ENCODE data around the gene SCYGR5.
"Not testable (repeated sequence)": the region's sequence is repeated elsewhere in the genome, so short reads cannot be mapped to it uniquely, and the experiment has no call there.

The SCYGR5 gene, protein sequence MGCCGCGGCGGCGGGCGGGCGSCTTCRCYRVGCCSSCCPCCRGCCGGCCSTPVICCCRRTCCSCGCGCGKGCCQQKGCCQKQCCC
- 0 reads per million in 2 experiments for total RNA-seq

DNA sequence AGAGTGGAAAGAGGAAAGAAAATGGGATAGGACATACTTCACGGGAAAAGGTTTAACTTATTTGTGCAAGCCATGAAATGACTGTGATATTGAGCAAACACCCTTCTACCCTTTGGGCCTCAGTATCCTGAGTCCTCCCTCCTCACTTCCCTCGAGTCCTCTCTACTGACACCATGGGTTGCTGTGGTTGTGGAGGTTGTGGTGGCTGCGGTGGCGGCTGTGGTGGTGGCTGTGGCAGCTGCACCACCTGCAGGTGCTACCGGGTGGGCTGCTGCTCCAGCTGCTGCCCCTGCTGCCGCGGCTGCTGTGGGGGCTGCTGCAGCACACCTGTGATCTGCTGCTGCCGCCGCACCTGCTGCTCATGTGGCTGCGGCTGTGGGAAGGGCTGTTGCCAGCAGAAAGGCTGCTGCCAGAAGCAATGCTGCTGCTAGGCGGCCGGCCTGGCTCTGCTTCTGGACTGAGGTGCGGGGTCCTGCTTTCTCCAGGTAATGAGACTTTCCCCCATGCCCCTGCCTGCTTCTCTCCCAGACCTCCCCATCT lies at the start of gene SCYGR5:
SCYGR5 (plus strand) TSS at position 174 of the 540 bp plus-strand sequence; CDS start at position 174, 0 bp downstream.
- not testable (repeated sequence) for DNase-seq (ENCODE audit: low read depth)

DNA sequence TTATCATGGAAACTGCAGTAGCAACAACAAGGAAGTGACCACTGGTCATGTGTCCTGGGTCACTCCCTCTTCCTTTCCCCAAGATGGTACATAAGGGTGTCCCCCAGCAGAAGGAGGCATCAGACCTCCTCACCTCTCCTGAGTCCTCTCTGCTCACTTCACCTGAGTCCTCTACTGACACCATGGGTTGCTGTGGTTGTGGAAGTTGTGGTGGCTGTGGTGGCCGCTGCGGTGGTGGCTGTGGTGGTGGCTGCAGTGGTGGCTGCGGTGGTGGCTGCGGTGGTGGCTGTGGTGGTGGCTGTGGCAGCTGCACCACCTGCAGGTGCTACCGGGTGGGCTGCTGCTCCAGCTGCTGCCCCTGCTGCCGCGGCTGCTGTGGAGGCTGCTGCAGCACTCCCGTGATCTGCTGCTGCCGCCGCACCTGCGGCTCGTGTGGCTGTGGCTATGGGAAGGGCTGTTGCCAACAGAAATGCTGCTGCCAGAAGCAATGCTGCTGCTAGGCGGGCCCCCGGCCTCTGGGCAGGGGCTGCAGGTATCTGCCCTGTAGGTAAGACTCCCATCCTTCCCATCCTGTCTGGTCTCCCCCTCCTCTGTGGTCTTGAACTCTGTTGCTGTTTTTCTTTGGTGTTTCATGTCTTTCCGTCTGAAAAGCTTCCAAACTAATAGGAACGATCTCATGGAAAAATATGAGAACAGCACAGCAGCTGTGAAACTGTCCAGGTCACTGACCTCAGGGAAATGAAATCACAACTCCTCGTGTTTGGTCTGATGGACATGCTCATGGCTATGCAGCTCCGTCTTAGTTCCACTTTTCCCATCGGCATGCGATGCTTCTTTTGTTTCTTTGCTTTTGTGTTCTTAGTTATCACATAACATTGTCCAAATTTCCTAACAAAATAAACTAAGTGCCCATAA lies 49.0 kb upstream of the SCYGR5 start, which contains the start of gene SCYGR4:
SCYGR4 (plus strand) TSS at position 183 of the 915 bp plus-strand sequence; CDS start at position 183, 0 bp downstream.
- DNase-seq (ENCODE audit: low read depth): no peak

DNA sequence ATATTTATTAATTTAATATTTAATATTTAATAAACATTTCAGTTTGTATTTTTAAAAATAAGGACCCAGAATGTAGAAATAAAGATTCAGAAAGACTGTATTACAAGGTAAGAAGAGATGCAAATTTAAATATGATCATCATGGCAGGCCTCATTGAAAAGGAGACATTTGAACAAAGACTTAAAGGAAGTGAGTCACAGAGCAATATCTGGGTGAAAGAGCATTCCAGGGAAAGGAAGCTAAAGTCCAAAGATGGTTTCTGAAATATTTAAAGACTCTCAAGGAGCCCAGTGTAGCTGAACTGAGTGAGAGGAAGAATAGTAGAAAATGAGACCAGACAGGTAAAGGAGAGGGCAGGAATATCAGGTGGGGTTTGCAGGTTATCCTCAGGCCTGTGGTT lies 43.4 kb upstream of the SCYGR5 start:
- DNase-seq (ENCODE audit: low read depth): no peak

DNA sequence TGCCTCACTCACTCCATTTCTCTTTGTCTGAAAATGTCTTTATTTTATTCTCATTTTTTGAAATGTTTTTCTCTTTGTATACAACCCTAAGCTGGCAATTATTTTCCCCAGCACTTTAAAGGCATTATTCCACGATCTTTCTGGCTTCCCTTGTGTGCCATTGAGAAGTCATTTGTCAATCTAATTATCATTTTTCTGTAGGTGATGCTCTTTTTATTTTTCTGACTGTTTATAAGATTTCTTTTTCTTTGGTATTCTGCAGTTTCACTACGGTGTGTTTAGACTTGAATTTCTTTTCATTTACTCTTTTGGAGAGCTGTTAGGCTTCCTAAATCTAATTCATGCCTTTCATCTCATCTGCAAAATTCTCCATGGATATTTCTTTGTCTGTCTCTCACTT lies 41.2 kb upstream of the SCYGR5 start:
- no peak for DNase-seq (ENCODE audit: low read depth)

DNA sequence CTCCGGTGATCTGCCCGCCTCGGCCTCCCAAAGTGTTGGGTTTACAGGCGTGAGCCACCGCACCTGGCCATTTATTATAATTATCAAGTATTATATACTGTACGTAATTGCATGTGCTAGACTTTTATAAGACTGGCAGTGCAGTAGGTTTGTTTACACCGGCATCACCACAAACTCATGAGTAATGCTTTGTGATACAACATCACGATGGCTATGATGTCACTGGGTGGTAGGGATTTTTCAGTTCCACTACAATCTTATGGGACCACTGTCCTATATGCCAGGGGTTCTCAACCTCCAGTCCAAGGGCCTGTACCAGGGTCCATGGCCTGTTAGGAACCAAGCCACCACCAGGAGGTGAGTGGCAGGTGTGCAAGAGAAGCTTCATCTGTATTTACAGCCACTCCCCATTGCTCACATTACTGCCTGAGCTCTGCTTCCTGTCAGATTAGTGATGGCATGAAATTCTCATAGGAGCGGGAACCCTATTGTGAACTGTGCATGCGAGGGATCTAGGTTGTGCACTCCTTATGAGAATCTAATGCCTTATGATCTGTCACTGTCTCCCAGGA lies 39.9 kb upstream of the SCYGR5 start:
- no peak for DNase-seq (ENCODE audit: low read depth)

DNA sequence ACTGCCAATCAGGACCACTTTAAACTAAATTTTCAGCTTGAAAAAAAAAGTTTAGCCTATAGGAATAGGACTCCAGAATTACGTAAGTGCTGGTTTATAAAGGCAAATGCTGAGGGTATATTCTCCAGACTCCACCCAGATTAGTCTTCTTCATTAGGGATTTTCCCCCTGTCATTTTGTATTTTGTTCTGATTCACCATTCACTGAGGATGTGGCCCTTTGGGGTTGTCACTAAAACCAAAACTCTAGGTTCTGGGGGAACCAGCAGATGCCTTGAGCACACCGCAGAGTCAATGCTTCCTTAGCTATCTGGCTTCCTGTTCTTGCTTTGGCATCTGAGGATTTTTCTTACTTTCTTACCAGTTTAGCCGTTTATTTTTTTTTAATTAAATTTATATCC lies 38.8 kb upstream of the SCYGR5 start:
- no peak for DNase-seq (ENCODE audit: low read depth)

DNA sequence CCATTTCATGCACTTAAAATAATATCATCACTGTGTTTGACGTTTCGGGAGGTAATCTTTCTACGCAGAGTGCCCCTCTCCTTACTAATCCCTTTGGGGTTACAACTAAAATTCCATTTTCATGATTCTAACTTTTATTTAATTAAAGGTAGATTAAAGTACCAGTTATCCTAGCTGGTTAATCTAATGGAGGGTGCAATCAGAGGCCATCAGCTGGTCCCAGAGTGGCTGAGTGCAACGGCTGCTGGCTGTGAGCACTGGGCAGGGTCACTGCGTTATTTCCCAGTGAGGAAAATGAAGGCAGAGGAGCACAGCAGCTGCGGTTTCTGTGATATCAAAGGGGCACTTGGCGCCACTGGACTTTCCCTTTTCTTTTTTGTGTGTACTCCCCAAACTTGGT lies 37.2 kb upstream of the SCYGR5 start:
- no peak for DNase-seq (ENCODE audit: low read depth)

DNA sequence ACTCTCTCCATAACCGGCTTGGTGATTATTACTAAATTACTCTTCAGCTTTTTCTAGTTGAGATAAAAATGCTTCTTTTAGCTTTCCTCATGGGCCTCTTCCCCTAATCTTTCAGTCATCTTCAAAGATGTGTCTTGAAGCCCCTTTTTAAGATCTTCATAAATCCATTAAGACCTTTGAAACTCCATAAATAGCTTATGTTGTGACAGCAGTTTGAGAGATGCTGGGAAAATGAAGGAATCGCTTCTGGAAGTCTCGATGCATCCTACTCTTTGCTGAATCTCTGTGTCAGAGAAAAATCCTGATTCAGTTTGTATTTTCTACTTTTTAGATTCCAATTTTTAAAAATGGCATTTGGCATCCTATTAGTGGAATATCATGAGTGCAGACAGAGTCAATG lies 36.3 kb upstream of the SCYGR5 start:
- no peak for DNase-seq (ENCODE audit: low read depth)

DNA sequence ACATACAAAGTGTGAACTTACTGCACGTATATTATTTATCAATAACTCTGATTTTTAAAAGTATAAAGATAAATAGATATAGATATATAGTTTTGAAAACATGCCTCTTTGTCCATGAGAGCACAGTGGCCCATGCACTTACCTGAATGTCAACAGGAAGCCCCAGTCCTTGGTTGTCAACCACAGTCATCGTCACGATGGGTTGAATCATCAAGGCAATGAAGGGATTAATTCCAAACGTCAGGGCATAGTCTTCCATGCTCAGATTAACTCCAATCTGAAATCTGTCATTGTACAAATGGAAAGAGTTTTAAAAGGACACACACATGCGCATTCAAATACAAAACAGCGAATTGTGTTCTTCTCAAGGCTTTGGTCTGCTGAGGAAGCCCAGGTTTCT lies 33.8 kb upstream of the SCYGR5 start:
- DNase-seq (ENCODE audit: low read depth): no peak

DNA sequence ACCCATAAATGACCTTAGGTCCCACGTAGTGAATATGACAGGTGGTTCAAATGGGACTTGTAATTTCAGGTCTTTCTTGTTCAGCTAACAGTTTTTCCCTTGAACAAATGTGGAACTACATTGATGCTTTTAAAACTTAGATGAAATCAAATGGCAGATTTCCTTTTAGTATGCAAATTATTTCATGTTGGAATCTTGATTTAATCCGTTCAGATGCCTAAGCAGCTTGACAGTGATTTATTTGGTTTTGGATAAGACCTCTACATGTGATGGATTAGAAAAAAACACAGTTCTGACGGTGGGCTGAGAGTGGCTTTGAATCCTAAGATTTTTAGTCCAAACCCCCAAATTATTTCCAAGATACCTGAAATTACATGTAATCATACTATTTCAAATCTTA lies 32.4 kb upstream of the SCYGR5 start:
- no peak for DNase-seq (ENCODE audit: low read depth)

DNA sequence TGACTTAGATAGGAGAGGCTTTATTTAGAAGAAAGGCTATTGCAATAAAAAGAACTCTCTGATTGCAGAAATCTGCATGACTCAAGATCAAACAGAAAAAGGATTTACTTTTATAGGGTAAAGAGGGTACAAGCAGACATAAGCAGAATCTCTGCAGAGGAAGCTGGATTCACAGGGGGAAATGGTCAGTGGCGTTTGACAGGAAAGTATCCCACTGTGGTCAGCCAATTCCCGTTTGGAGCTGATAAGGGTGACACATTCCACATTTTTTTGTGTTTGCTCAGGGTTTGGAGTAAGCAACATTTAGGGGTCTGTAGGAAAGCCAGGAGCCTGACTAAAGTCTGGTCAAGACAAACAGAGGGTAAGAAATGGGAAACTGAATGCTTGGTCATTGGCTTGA lies 23.9 kb upstream of the SCYGR5 start:
- DNase-seq (ENCODE audit: low read depth): no peak

DNA sequence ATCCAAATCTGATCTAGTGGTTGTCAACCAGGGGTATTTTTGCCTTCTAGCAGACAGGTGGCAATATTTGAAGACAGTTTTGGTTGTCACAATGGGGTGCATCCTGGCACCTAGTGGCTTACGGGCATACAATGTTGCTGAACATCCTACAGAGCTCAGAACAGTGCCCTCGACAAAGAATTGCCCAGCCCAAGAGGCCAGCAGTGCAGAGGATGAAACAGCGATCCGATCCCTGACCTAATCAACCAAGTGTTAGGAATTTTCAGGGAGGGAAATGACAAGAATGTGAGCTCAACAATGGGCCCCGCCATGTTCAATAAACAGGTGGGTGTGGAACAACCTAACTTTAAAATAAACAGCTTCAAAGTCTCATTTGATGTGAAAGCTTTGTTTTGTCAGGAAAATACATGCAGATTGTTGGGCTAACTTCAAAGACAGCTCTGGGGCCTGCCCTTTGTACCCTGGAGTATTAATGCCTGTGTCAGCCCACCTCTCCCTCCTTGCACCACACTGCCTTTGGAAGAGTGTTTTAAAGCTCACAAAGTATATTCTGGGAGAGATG lies 22.5 kb upstream of the SCYGR5 start:
- no peak for DNase-seq (ENCODE audit: low read depth)

DNA sequence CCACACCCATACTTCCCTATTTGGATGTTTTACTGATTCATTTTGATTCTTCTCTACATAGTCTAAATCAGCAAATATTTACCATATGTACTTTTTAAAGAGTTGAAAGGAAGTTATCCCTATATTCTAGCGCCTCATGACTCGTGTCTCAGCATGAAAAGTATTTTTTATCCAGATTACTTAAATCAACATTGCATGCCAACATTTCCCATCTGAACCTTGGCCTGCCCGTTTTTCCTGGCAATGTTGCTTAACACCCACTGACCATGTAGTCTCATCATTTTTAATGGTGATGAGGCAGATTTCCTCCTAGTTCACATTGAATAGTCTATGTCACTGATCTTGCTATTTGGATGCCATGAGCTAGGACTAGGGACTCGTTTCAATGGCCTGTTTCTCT lies 13.2 kb upstream of the SCYGR5 start:
- no peak for DNase-seq (ENCODE audit: low read depth)

DNA sequence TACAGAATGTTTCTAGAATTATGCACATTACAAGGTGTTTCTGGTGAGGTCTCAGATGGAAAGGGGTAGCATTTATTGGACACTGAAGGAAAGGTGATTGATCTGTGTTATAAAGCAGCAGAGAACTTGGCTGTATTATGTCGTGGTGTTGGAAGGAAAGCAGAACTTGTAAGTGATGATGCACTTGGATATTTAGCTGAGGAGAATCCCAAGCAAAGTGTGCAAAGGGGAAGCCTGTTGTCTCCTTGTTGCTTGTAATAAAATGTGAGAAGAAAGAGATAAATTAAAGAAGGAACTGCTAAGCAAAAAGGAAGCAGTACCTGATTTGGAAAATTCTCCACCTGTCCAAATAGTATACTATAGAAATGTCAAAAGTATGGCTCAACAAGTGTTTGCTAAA lies 12.2 kb upstream of the SCYGR5 start:
- no peak for DNase-seq (ENCODE audit: low read depth)

DNA sequence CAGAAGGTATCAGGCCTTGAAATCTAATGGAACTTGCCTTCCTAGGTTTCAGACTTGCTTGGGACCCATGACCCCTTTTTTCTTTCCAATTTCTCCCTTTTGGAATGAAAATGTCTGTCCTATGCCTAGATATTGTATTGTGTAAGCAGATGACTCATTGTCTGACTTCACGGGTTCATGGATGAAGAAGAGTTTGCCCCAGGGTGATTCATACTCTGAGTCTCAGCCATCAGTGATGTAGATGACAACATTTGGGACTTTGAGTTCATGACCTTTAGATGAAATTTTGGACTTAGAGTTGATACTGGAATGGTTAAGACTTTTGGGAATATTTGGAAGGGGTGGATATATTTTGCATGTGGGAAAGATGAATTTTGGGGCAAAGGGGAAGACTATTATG lies 11.2 kb upstream of the SCYGR5 start:
- DNase-seq (ENCODE audit: low read depth): no peak

DNA sequence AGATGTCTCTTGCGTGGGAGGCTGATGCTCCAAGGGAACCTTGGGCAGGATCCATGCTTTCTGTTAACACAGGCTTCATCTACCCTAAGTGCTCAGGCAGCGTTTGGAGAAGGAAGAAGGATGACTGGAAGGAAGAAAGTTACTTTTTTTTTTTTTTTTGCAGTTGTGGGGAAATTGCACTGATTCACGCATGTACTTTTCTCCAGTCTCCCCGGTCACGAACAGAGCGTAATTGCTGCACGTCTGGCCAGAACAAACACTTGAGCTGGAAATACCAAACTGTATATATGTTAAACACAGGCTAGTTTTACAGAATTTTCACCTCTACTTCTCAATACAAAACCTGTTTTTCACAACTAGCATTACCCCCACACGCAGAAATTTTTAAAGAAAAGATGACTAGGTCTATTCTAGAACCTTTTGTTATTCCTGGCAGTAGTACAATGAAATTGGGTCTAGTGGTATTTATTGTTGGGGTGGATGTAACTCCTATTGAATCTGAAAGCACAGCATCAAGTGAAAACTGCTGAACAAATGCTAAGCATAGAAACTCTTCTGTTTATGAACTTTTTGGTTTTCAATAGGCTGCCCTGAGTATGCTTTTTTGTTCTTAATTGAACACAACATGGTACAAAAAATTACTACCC lies 9.3 kb upstream of the SCYGR5 start:
- no peak for DNase-seq (ENCODE audit: low read depth)

DNA sequence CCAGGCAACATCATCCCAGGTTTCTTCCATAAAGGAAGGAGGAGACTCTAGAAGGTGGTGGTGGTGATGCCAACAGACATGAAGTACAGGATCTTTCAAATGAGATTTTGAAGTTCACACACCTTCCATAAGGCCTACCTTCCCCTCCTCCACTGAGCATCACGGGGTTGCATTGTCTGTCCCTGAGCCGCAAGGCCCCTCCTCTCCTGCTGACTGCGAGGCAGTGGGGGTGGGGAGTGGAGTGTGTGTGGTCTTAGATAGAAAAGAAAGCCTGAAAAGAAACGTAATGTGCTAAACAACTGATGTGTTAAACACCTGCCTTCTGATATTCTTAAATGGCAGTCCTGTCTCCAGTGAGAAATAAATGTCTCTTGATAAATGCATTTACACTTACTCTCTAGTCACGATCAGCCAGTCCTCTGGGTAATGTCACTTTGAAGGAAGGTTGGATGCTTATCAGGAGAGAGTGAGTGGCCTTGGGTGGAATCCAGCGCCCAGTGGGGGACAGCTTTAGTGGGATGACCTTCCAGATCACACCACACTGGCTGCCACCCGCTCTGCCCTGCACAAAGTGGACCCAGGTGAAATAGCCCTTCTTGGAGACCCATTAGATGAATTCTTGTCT lies 5.5 kb upstream of the SCYGR5 start:
- DNase-seq (ENCODE audit: low read depth): no peak

DNA sequence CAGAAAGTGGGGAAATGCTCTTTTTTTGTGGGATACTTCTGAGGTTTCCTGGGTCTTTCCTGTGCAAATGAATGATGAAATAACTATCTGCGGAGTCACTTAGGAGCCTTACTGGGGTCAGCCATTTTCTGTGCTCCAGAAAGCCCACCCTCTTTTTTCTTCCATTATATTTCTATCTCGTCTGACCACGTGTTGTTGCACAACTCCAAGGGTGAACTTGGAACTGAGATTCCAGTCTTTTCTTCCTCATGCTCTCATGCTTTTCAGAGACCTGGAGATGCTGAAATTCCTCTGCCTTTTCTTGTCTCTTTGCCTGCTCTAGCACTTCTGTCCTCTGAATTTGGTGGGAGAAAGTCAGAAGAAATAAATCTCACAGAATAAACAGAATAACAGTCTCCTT lies 4.8 kb upstream of the SCYGR5 start:
- no peak for DNase-seq (ENCODE audit: low read depth)

DNA sequence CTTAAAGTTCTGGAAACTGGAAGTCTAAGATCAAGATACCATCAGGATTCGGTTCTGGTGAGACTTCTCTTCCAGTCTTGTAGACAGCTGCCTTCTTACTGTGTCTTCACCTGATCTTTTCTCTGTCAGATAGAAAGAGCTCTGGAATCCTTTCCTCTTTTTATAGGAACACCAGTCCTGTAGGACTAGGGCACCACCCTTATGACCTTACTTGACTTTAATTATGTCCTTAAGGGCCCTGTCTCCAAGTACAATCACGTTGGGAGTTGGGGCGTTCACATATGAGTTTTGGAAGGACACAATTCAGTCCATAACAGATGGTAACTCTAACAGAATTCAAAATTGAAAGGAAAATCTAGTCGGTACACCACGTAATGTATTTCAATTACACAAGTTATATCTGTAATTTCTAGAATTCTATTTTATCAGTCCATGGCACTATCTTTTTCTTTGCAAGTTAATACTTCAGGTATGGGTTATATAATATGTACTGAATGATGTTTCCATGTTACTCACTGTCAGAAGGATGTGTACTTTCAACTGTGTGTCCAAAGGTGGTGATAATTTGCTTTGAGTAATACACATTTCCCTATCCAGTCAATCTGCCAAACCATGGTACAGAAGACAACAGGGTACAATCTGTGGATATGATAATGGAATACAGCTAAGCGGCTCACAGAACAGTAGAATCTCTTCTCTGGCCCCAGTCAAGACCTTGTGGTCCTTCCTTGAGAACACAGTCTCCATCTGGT lies 1.2 kb upstream of the SCYGR5 start:
- no peak for DNase-seq (ENCODE audit: low read depth)

DNA sequence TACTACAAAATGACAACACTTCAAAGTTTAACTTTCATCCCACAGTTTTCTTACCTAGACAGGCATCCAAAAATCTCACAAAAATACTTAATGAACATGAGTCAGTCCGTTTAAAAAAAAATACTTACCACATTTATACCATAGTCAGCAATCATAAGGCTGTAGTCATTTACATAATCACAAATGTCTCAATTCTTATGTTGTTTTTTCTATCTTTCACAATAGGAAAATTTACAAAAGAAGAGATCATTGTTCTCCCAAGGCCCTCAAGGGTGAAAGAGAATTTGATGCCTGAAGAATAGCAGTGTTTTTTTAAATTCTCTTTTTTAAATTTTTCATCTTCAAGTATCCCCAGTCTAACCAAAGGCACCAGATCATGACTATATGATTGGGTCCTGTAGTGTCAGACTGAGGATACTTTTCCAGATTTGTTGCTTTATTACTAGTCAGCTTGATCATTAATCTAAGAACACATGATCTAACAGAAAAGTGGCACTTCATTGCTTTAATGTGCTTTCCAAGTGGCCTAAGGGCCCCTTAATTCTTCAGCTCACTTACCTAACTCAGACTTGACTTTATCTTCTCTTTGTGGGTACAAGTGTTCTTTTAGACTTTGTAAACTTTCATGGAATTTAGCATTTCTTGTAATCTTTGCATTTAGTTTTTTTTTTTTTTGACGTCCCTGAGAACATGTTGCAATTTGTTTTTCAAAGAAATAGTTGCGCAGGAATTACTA lies 4.7 kb downstream of the SCYGR5 start:
- no peak for DNase-seq (ENCODE audit: low read depth)
